HepG2 (cell line): ENCODE measurements around the gene CHCT1. TPM values are rescaled to one million over a fixed set of nuclear protein-coding genes. Genes with fewer than 3 reads are reported as not detected.

ENCODE experiments used
- ATAC-seq: fragments of 200-7000 bp; cut with Tn5 transposase; 3 replicates; pipeline ENCODE4 v1.9.1; 2020; ENCODE audit warnings: mild to moderate bottlenecking, moderate library complexity
- BruUV-seq: library from RNA; stranded (reverse); fragments of 400-500 nt; replicated peaks from 2 replicates; lab custom pipeline; 2021; lab: Mats Ljungman, UMichigan
- CTCF ChIA-PET: fragments of 300-600 bp; formaldehyde crosslinking; extraction: SDS; loops from one replicate; lab custom pipeline; 2021; ENCODE audit warnings: low total read pairs, inconsistent platforms, low intra/inter-chr PET ratio; lab: Yijun Ruan, JAX
- POLR2A ChIA-PET: fragments of 350-600 bp; sonication (Branson Sonifier 250); formaldehyde crosslinking; loops from one replicate; lab custom pipeline; 2020; ENCODE audit warnings: antibody characterized with exemption, inconsistent platforms; lab: Yijun Ruan, JAX
- DNase-seq: peaks from one replicate; pipeline ENCODE4 v3.0.0-alpha.2; 2015; ENCODE audit warnings: low spot score
- FAIRE-seq: peaks from 3 replicates; lab custom pipeline; 2011; peaks lifted over from hg19 to GRCh38; lab: Jason Lieb, UNC
- H2AFZ ChIP-seq: one replicate; pipeline ENCODE4 v1.6.1; 2011; ENCODE audit warnings: low read length, inconsistent platforms
- H3K27ac ChIP-seq: fragments of 300-600 bp; 3 replicates; pipeline ENCODE4 v1.8.0; 2011; ENCODE audit warnings: mixed run types, mild to moderate bottlenecking, mixed read lengths, low read length, inconsistent platforms; ENCODE audit not compliant: insufficient read depth; ENCODE audit errors: extremely low read length
- H3K27me3 ChIP-seq, 2 experiments: fragments of 200-600 bp in 1 of 2; 2 replicates in 1 of 2; 3 replicates in 1 of 2; pipeline versions ENCODE4 v1.6.0 to v1.8.0; 2011; ENCODE audit warnings: low read length in 2 of 2, mild to moderate bottlenecking in 2 of 2, moderate library complexity in 2 of 2, inconsistent platforms in 1 of 2; ENCODE audit not compliant: insufficient read depth in 2 of 2, control insufficient read depth in 1 of 2
- H3K36me3 ChIP-seq, 2 experiments: fragments of 200-600 bp in 1 of 2; replicated peaks in 1 of 2; 2 replicates in 1 of 2; 3 replicates in 1 of 2; pipeline versions ENCODE4 v1.5.1 to v1.8.0; 2011; ENCODE audit warnings: low read length in 2 of 2, inconsistent platforms in 1 of 2; ENCODE audit not compliant: insufficient read depth in 2 of 2, control insufficient read depth in 1 of 2
- H3K4me1 ChIP-seq: 2 replicates; pipeline ENCODE4 v1.5.1; 2012; ENCODE audit warnings: low read length, inconsistent platforms; ENCODE audit not compliant: insufficient read depth
- H3K4me2 ChIP-seq: 2 replicates; pipeline ENCODE4 v1.6.0; 2011; ENCODE audit warnings: low read depth, low read length, inconsistent platforms
- H3K4me3 ChIP-seq, 3 experiments: fragments of 200-600 bp in 1 of 3; sonication (generic), shearing (Covaris generic) in 1 of 3; replicated peaks in 1 of 3; 2 replicates each; pipeline ENCODE4 v1.5.1; 2011 to 2016; ENCODE audit warnings: low read length in 3 of 3, inconsistent platforms in 2 of 3, low read depth in 2 of 3, mild to moderate bottlenecking in 2 of 3, control low read depth in 1 of 3, mixed read lengths in 1 of 3; ENCODE audit not compliant: insufficient read depth in 1 of 3
- H3K79me2 ChIP-seq: one replicate; pipeline ENCODE4 v1.6.1; 2011; ENCODE audit warnings: low read length, inconsistent platforms; ENCODE audit not compliant: insufficient read depth
- H3K9ac ChIP-seq: 2 replicates; pipeline ENCODE4 v1.6.0; 2011; ENCODE audit warnings: mild to moderate bottlenecking, low read depth, low read length, inconsistent platforms; ENCODE audit not compliant: insufficient read depth
- H3K9me3 ChIP-seq: 2 replicates; pipeline ENCODE4 v1.5.1; 2012; ENCODE audit warnings: mild to moderate bottlenecking, low read length
- H4K20me1 ChIP-seq: 2 replicates; pipeline ENCODE4 v1.6.0; 2011; ENCODE audit warnings: inconsistent platforms, mild to moderate bottlenecking, low read length, moderate library complexity; ENCODE audit not compliant: insufficient read depth
- ATF7-NPFF ChIP-seq: sonication (generic); formaldehyde crosslinking; IDR thresholded peaks from 2 replicates; pipeline ENCODE4 v1.8.1; 2023; ENCODE audit warnings: mild to moderate bottlenecking, low read depth, missing genetic modification reagents, moderate library complexity
- CAMTA2 ChIP-seq: sonication (generic); formaldehyde crosslinking; IDR thresholded peaks from 2 replicates; pipeline ENCODE4 v1.4.0; 2020; ENCODE audit warnings: mild to moderate bottlenecking, missing genetic modification reagents, borderline replicate concordance
- CEBPB ChIP-seq: IDR thresholded peaks from 2 replicates; pipeline ENCODE4 v1.6.1; 2011; ENCODE audit warnings: low read depth, low read length, improper control_type of control experiment, borderline replicate concordance
- CHD4 ChIP-seq: fragments of 200-600 bp; sonication (generic); IDR thresholded peaks from 2 replicates; pipeline ENCODE4 v1.7.0; 2017; ENCODE audit warnings: mild to moderate bottlenecking, low read length, borderline replicate concordance
- E2F5 ChIP-seq: sonication (generic); formaldehyde crosslinking; conservative IDR thresholded peaks from 2 replicates; pipeline ENCODE4 v1.4.0; 2020; ENCODE audit warnings: missing genetic modification reagents
- FOSL1 ChIP-seq: sonication (generic); formaldehyde crosslinking; IDR thresholded peaks from 2 replicates; pipeline ENCODE4 v1.9.0; 2021; ENCODE audit warnings: missing genetic modification reagents, borderline replicate concordance
- GTF2F1 ChIP-seq: fragments of 150-350 bp; IDR thresholded peaks from 2 replicates; pipeline ENCODE4 v1.6.1; 2014; ENCODE audit warnings: low read length
- MXD1 ChIP-seq: sonication (generic); formaldehyde crosslinking; IDR thresholded peaks from 2 replicates; pipeline ENCODE4 v1.4.0; 2020; ENCODE audit warnings: mild to moderate bottlenecking, missing genetic modification reagents
- MXI1 ChIP-seq: IDR thresholded peaks from 3 replicates; pipeline ENCODE4 v1.6.1; 2012; ENCODE audit warnings: low read depth, low read length, inconsistent platforms, borderline replicate concordance
- NFATC3 ChIP-seq: sonication (generic); formaldehyde crosslinking; IDR thresholded peaks from 2 replicates; pipeline ENCODE4 v1.5.1; 2020; ENCODE audit warnings: mild to moderate bottlenecking, missing genetic modification reagents
- PAX8 ChIP-seq: sonication (generic); formaldehyde crosslinking; IDR thresholded peaks from 2 replicates; pipeline ENCODE4 v1.8.0; 2022; ENCODE audit warnings: mild to moderate bottlenecking, missing genetic modification reagents, borderline replicate concordance
- RORA ChIP-seq: sonication (generic); formaldehyde crosslinking; IDR thresholded peaks from 2 replicates; pipeline ENCODE4 v1.5.0; 2020; ENCODE audit warnings: mild to moderate bottlenecking, missing genetic modification reagents, moderate library complexity
- SALL1 ChIP-seq: sonication (generic); formaldehyde crosslinking; IDR thresholded peaks from 2 replicates; pipeline ENCODE4 v1.8.0; 2022; ENCODE audit warnings: mild to moderate bottlenecking, missing genetic modification reagents
- SAP130 ChIP-seq: IDR thresholded peaks from 2 replicates; pipeline ENCODE4 v1.6.1; 2016; ENCODE audit warnings: low read depth
- SP4 ChIP-seq: sonication (generic); formaldehyde crosslinking; IDR thresholded peaks from 2 replicates; pipeline ENCODE4 v1.8.1; 2023; ENCODE audit warnings: mild to moderate bottlenecking, missing genetic modification reagents
- U2AF1 ChIP-seq: fragments of 200-400 bp; formaldehyde crosslinking; optimal IDR thresholded peaks from 2 replicates; pipeline ENCODE3; 2017; ENCODE audit warnings: mild to moderate bottlenecking, low read depth, low read length
- ZBTB21 ChIP-seq: sonication (generic); formaldehyde crosslinking; IDR thresholded peaks from 2 replicates; pipeline ENCODE4 v1.4.0; 2020; ENCODE audit warnings: missing genetic modification reagents
- ZNF34 ChIP-seq: sonication (generic); formaldehyde crosslinking; IDR thresholded peaks from 2 replicates; pipeline ENCODE4 v1.4.0; 2020; ENCODE audit warnings: mild to moderate bottlenecking, missing genetic modification reagents, borderline replicate concordance
- ZNF788 ChIP-seq: sonication (generic); formaldehyde crosslinking; IDR thresholded peaks from 2 replicates; pipeline ENCODE4 v1.5.0; 2020; ENCODE audit warnings: mild to moderate bottlenecking, missing genetic modification reagents, borderline replicate concordance
- ZNF879 ChIP-seq: sonication (generic); formaldehyde crosslinking; IDR thresholded peaks from 2 replicates; pipeline ENCODE4 v1.8.1; 2023; ENCODE audit warnings: missing genetic modification reagents
- WGBS: methylation state at CpG from one replicate; pipeline ENCODE4 v1.1.6; 2017; ENCODE audit warnings: low lambda C conversion rate; 5-methylcytosine and 5-hydroxymethylcytosine counted together
- in situ Hi-C: cut with HindIII; loops from 2 replicates; pipeline ENCODE4 v1.10.0; 2017; ENCODE audit warnings: low pct_unique_long_range_greater_than_20kb; ENCODE audit not compliant: extremely low pct_ligation_motif_present
- intact Hi-C: fragments of 100-400 bp; cut with micrococcal nuclease; formaldehyde crosslinking; loops from one replicate; pipeline ENCODE4 v1.10.0; 2022; ENCODE audit not compliant: unreplicated experiment
- polyA plus RNA-seq, 8 experiments: library from polyadenylated mRNA; depleted of rRNA in 3 of 8; stranded (reverse) in 7 of 8; unstranded in 1 of 8; fragments of >200 nt; fragmentation: Illumina TruSeq in 4 of 8; extraction: Trizol in 4 of 8; gene quantifications; 2 replicates each; pipeline versions ENCODE4 v1.2.1 to v1.2.3, GENCODE V29; 2011 to 2016; ENCODE audit warnings: low read depth in 4 of 8, missing spikeins in 1 of 8, mixed read lengths in 1 of 8; ENCODE audit not compliant: insufficient read depth in 1 of 8
- total RNA-seq, 5 experiments: library from RNA; depleted of rRNA; stranded (reverse); fragments of >200 nt; fragmentation: Illumina TruSeq; extraction: Trizol; gene quantifications; 2 replicates each; pipeline ENCODE4 v1.2.3, GENCODE V29; 2016; ENCODE audit warnings: low read depth in 1 of 5

The CHCT1 gene
- total and polyA plus RNA-seq, 2 of the 13 experiments (the other 11 are each of a cell fraction or from before 2014, with no cell fraction given) = not detected

- Histone ChIP-seq H3K4me2 (no peak overlapping the region), H3K4me3 (no peak overlapping the region), H3K36me3 (no peaks in the 10 kb centered on the region), H3K9me3 (no peaks in the 10 kb centered on the region), H3K79me2 (peaks cover 20% of the 10 kb centered on the region), H3K27ac (no peak overlapping the region), H3K9ac (no peak overlapping the region), H2AFZ (no peak overlapping the region), H4K20me1 (no peaks in the 10 kb centered on the region), H3K27me3 (no peaks in the 10 kb centered on the region; a peak in 1 of 5 replicates), H3K4me1 (peaks cover 26% of the 10 kb centered on the region)
- 97% methylated on average over 17 of the region's 17 CpGs for WGBS
- in situ Hi-C loops = no loop called here
- no TSS peak for BruUV-seq
- DNase-seq (no peak), ATAC-seq (no peak), FAIRE-seq (no peak)
- CTCF ChIA-PET = no interaction called here
- intact Hi-C loops = no loop called here
- TF ChIP-seq CAMTA2 (CRISPR knock-in tag) = no peak
- no peak for TF ChIP-seq ATF7-NPFF (CRISPR knock-in tag)
- TF ChIP-seq SAP130 = no peak
- TF ChIP-seq CEBPB = no peak
- no peak for TF ChIP-seq FOSL1
- TF ChIP-seq CHD4 = no peak
- no peak for TF ChIP-seq MXI1
- no peak for TF ChIP-seq GTF2F1
- peak; percentile 40; the same call in 1 of the 2 replicates for TF ChIP-seq ZNF788 (CRISPR knock-in tag)
- no peak for TF ChIP-seq PAX8
- TF ChIP-seq ZBTB21 (CRISPR knock-in tag) = no peak
- TF ChIP-seq SALL1 (CRISPR knock-in tag) = 0 out of 2 replicates have a peak, but pooled peaks have one; percentile 13
- no peak for TF ChIP-seq RORA (CRISPR knock-in tag)
- no peak for TF ChIP-seq SP4 (CRISPR knock-in tag)
- TF ChIP-seq MXD1 (CRISPR knock-in tag) = no peak
- no peak for TF ChIP-seq ZNF34 (CRISPR knock-in tag)
- TF ChIP-seq E2F5 = no peak
- no peak for TF ChIP-seq ZNF879
- TF ChIP-seq NFATC3 (CRISPR knock-in tag) = 0 out of 2 replicates have a peak, but pooled peaks have one; percentile 37
- TF ChIP-seq U2AF1 = no peak
- POLR2A ChIA-PET = no interaction called here
Observed at GRCh38 chr17:60393840-60394723, 28.2 kb upstream of the CHCT1 start.
